Upper lobe of right lung (tissue), 1 donor: ENCODE results near the gene CCDC127. TPM values are rescaled to one million over a fixed set of nuclear protein-coding genes. Genes with fewer than 3 reads are reported as not detected.

Source experiments
- ATAC-seq: fragments of 200-7000 bp; cut with Tn5 transposase; one replicate; pipeline ENCODE4 v1.9.1; 2020; ENCODE audit warnings: mild to moderate bottlenecking, moderate library complexity
- DNase-seq: peaks from one replicate; pipeline ENCODE4 v3.0.0-alpha.2; 2020
- H3K27ac ChIP-seq: fragments of 200-600 bp; one replicate; pipeline ENCODE4 v1.8.0; 2022
- H3K27me3 ChIP-seq: fragments of 200-600 bp; one replicate; pipeline ENCODE4 v1.8.0; 2022; ENCODE audit warnings: mild to moderate bottlenecking
- H3K36me3 ChIP-seq: fragments of 200-600 bp; one replicate; pipeline ENCODE4 v1.8.0; 2022
- H3K4me1 ChIP-seq: fragments of 200-600 bp; one replicate; pipeline ENCODE4 v1.8.0; 2022
- H3K4me3 ChIP-seq: fragments of 200-600 bp; one replicate; pipeline ENCODE4 v1.8.0; 2022; ENCODE audit warnings: mild to moderate bottlenecking
- H3K9me3 ChIP-seq: fragments of 200-600 bp; one replicate; pipeline ENCODE4 v1.8.0; 2022
- intact Hi-C: fragments of 100-400 bp; cut with DNase I; formaldehyde crosslinking; loops from one replicate; pipeline ENCODE4 v1.11.0; 2022
- total RNA-seq: library from RNA; stranded (reverse); fragmentation: NEBNext Ultra II Directional; extraction: Animal tissue kit (Norgen Biotek cat#: 25700); gene quantifications from one replicate; pipeline ENCODE4 v1.2.1, GENCODE V29; 2021
- TF ChIP-seq, protein P1 (sequence below): fragments of 200-600 bp; IDR thresholded peaks from one replicate; pipeline ENCODE4 v1.8.0; 2022; ENCODE audit warnings: antibody characterized with exemption
- donor health status: DM: no; HTN: yes; CAD: no; lungs with severe emphysema.

Gene CCDC127
- total RNA-seq, 1 donor from 2014 or later: 5.5 TPM

DNA sequence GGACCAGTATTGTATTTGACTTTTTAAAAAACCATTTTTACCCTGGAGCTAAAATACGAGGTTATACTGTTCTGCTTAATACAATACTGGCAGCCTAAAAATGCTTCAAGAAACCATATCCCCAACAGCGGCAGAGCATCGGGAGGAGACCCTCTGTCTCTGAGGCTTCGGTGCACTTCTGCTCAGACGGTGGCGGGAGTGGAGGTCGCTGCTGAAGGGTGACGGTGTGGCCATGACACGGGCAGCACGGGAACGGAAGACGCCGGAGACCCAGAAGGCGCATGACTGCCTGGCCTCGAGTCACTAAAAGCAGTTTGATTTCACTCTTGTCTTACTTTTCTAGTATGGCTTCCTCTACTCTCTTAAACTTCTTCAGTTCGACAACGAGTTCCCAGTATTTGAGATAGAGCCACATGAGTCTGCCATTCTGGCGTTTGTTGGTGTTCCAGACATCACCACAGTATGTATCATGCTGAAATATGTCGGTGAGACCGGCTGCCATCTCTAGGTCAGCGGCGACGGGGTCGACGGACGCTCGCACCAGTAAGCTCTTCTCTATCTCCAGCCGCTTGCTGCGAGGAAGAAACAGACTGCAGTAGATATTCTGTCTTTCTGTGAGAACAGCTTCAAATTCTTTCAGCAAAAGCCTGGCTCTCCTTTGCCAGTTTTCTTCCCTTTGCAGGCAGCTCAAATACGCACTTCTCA is 12.8 kb downstream of the CCDC127 start:
- TF ChIP-seq, protein P1, sequence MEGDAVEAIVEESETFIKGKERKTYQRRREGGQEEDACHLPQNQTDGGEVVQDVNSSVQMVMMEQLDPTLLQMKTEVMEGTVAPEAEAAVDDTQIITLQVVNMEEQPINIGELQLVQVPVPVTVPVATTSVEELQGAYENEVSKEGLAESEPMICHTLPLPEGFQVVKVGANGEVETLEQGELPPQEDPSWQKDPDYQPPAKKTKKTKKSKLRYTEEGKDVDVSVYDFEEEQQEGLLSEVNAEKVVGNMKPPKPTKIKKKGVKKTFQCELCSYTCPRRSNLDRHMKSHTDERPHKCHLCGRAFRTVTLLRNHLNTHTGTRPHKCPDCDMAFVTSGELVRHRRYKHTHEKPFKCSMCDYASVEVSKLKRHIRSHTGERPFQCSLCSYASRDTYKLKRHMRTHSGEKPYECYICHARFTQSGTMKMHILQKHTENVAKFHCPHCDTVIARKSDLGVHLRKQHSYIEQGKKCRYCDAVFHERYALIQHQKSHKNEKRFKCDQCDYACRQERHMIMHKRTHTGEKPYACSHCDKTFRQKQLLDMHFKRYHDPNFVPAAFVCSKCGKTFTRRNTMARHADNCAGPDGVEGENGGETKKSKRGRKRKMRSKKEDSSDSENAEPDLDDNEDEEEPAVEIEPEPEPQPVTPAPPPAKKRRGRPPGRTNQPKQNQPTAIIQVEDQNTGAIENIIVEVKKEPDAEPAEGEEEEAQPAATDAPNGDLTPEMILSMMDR: no peak
- H3K4me1 ChIP-seq: no peaks in the 10 kb centered on the region
- intact Hi-C loops: no loop called here
- no peaks in the 10 kb centered on the region for H3K9me3 ChIP-seq
- ATAC-seq: no peak
- peaks cover 32% of the 10 kb centered on the region for H3K36me3 ChIP-seq
- DNase-seq: peak; percentile 30
- no peaks in the 10 kb centered on the region for H3K27me3 ChIP-seq
- no peak overlapping the region for H3K27ac ChIP-seq
- H3K4me3 ChIP-seq: no peak overlapping the region

DNA sequence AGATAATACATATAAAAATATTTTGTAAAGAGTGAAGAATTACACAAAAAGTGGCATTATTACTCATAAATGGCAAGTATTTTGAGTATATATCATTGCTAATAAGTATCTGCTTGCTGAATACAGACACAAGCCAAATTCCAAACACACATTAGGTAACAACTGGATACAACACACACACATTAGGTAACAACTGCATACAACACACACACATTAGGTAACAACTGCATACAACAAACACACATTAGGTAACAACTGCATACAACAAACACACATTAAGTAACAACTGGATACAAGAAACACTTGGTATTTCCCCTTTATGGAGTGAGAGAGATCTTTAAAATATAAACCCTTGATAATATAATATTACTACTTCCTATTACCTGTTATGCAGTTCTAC is 13.5 kb downstream of the CCDC127 start:
- no peak overlapping the region for H3K4me3 ChIP-seq
- TF ChIP-seq, protein P1: no peak
- no peaks in the 10 kb centered on the region for H3K27me3 ChIP-seq
- intact Hi-C loops: no loop called here
- no peaks in the 10 kb centered on the region for H3K4me1 ChIP-seq
- DNase-seq (no peak), ATAC-seq (no peak)
- no peak overlapping the region for H3K27ac ChIP-seq
- H3K36me3 ChIP-seq: peaks cover 32% of the 10 kb centered on the region
- H3K9me3 ChIP-seq: no peaks in the 10 kb centered on the region

DNA sequence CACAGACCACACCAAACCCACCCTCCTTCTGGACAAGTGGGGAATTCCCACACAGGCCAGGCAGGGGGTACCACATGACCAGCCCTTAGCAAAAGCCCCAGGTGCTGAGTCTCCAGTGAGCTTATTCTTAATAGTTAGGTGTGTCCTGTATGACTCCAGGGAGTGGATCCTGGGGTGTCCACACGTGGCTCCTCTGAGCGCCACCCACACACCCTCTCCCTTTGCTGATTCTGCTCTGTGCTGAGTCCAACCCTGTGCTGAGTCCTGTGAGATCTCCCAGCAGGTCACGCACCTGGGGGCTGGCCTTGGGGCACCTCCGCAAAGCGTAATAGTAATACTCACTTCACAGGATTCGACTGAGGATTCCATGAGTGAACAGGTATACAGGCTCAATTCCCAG is 14.0 kb downstream of the CCDC127 start:
- Histone ChIP-seq H3K4me3 (no peak overlapping the region), H3K9me3 (no peaks in the 10 kb centered on the region), H3K27me3 (no peaks in the 10 kb centered on the region), H3K4me1 (no peaks in the 10 kb centered on the region), H3K27ac (no peak overlapping the region), H3K36me3 (peaks cover 32% of the 10 kb centered on the region)
- TF ChIP-seq, protein P1: no peak
- DNase-seq (peak; percentile 31), ATAC-seq (no peak)
- intact Hi-C loops: no loop called here

DNA sequence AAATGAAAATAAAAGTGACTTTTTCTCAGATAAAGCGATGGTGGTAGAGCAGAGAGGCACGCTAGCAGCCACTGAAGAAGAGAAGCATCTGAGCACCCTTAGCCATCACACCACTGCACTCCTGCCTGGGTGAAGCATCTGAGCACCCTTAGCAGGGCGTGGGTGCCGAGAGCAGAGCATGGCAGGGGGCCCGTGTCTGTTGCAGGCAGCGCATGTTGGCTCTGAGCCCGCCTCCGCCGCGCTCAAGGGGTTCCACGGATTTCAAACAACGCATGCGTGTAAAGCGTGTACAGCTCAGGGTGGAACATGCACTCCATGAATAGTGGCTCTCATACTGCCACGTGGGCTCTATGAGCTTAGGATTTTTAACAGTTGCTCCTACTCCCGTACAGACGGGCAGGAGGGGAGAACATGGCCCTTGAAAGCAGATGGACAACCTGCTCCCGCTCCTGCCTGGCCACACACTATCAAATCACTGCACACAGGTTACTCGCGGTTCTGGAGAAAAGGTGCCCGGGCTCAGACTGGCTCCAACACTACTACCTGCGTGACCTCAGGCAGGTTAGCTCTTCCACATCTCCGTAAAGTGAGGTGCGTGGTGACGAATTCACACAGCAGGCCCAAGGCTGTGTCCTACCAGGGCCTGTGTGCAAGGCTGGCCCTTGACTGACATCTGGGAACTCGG is 14.6 kb downstream of the CCDC127 start:
- H3K27me3 ChIP-seq: no peaks in the 10 kb centered on the region
- peaks cover 32% of the 10 kb centered on the region for H3K36me3 ChIP-seq
- DNase-seq (peak; percentile 46), ATAC-seq (no peak)
- no peak overlapping the region for H3K4me3 ChIP-seq
- H3K4me1 ChIP-seq: no peaks in the 10 kb centered on the region
- no peak overlapping the region for H3K27ac ChIP-seq
- H3K9me3 ChIP-seq: no peaks in the 10 kb centered on the region
- TF ChIP-seq, protein P1: no peak
- intact Hi-C loops: no loop called here

DNA sequence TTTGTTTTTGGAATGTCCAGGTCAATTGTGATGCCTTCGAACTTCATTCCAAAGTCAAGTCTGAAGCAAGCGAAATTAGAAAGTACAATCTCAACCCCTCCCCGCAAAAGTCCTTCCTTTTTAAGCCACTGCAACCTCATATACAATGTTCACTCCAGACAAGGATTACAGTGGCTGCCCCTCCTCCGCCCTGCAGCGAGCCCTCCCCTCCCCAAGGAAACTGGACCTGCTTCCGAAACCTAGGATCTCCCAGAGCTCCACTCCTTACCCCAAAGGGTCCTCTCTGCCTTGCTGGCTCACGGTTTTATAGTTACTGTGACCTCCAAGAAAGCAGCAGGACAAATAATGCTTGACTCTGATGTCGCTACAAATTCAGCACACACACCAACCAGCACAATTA is 16.3 kb downstream of the CCDC127 start:
- H3K4me3 ChIP-seq: no peak overlapping the region
- no peaks in the 10 kb centered on the region for H3K4me1 ChIP-seq
- DNase-seq: no peak
- TF ChIP-seq, protein P1: no peak
- no peak for ATAC-seq
- no peak overlapping the region for H3K27ac ChIP-seq
- peaks cover 32% of the 10 kb centered on the region for H3K36me3 ChIP-seq
- H3K9me3 ChIP-seq: no peaks in the 10 kb centered on the region
- intact Hi-C loops: no loop called here
- H3K27me3 ChIP-seq: no peaks in the 10 kb centered on the region
